Heart left ventricle (tissue), 16 donors: Measurements from ENCODE around the gene HSH2D. TPM values are rescaled to one million over a fixed set of nuclear protein-coding genes. Genes with fewer than 3 reads are reported as not detected.

ENCODE experiments used
- ATAC-seq, 4 donors: fragments of 200-7000 bp; cut with Tn5 transposase; one replicate each; pipeline ENCODE4 v1.9.1; 2020 to 2022; ENCODE audit warnings: moderate library complexity in 4 of 4, mild to moderate bottlenecking in 3 of 4, moderate number of reproducible peaks in 1 of 4
- DNase-seq, 5 donors: peaks; one replicate each; pipeline ENCODE4 v3.0.0-alpha.2; 2020
- H3K27ac ChIP-seq, 12 donors: fragments of 200-600 bp; sonication (generic) in 4 of 12; one replicate each; pipeline versions ENCODE4 v1.5.0 to v1.8.0; 2016 to 2022; ENCODE audit warnings: mild to moderate bottlenecking in 2 of 12
- H3K27me3 ChIP-seq, 9 donors: fragments of 200-600 bp; sonication (generic) in 2 of 9; one replicate each; pipeline versions ENCODE4 v1.5.1 to v1.8.0; 2016 to 2022; ENCODE audit warnings: mild to moderate bottlenecking in 3 of 9
- H3K36me3 ChIP-seq, 9 donors: fragments of 200-600 bp; sonication (generic) in 2 of 9; one replicate each; pipeline versions ENCODE4 v1.5.0 to v1.8.0; 2018 to 2022; ENCODE audit warnings: mild to moderate bottlenecking in 2 of 9
- H3K4me1 ChIP-seq, 12 donors: fragments of 200-600 bp; sonication (generic) in 4 of 12; one replicate each; pipeline versions ENCODE4 v1.5.0 to v1.8.0; 2016 to 2022; ENCODE audit warnings: mild to moderate bottlenecking in 3 of 12
- H3K4me3 ChIP-seq, 12 donors: fragments of 200-600 bp; sonication (generic) in 4 of 12; one replicate each; pipeline versions ENCODE4 v1.5.0 to v1.8.0; 2017 to 2022; ENCODE audit warnings: mild to moderate bottlenecking in 9 of 12, moderate library complexity in 4 of 12
- H3K9me3 ChIP-seq, 12 donors: fragments of 200-600 bp; sonication (generic) in 4 of 12; one replicate each; pipeline versions ENCODE4 v1.5.0 to v1.8.0; 2016 to 2022; ENCODE audit warnings: mild to moderate bottlenecking in 1 of 12
- POLR2A ChIP-seq, 2 donors: fragments of 450-650 bp; IDR thresholded peaks; one replicate each; pipeline ENCODE4 v1.6.1; 2017; ENCODE audit warnings: antibody characterized with exemption in 2 of 2, mild to moderate bottlenecking in 2 of 2, moderate library complexity in 2 of 2
- WGBS, 4 donors: extraction: QIAGEN DNeasy Blood & Tissue Kit in 2 of 4; methylation state at CpG; one replicate each; pipeline versions ENCODE4 v1.1.5 to v1.1.7; 2013 to 2018; 5-methylcytosine and 5-hydroxymethylcytosine counted together
- intact Hi-C, 10 donors: fragments of 100-400 bp; cut with DNase I; formaldehyde crosslinking; loops; one replicate each; pipeline versions ENCODE4 v1.11.1 to v1.14.2; 2022
- polyA plus RNA-seq, 2 donors: library from polyadenylated mRNA; stranded (reverse); fragments of 200-250 nt; gene quantifications; one replicate each; pipeline ENCODE4 v1.2.3, GENCODE V29; 2013
- total RNA-seq, 9 donors: library from RNA; depleted of rRNA in 2 of 9; stranded (reverse); fragments of >200 nt in 2 of 9; fragmentation: NEBNext Ultra II Directional in 3 of 9; extraction: Animal tissue kit (Norgen Biotek cat#: 25700) in 3 of 9; gene quantifications; one replicate each; pipeline versions ENCODE4 v1.1.0 to v1.2.4, GENCODE V29; 2016 to 2023
- TF ChIP-seq, protein P1 (sequence below), 12 donors: fragments of 200-600 bp; sonication (generic) in 4 of 12; IDR thresholded peaks; one replicate each; pipeline versions ENCODE4 v1.5.0 to v1.8.0; 2018 to 2022; ENCODE audit warnings: antibody characterized with exemption in 12 of 12, mild to moderate bottlenecking in 5 of 12
- donor health status: ischemic (EF 13 %, LVEDD 7.1; RV severe dilation, severe dysfunction).
- donor health status: healthy with polysubstance abuse.
- donor health status: DM: no; HTN: yes; CAD: no.
- donor health status: DM: no; HTN: no; CAD: no.
- donor health status: ischemic (EF 25% LVEDD 6.9; RV normal size, moderate dysfunction).
- donor health status: ischemic (EF 25% LVEDD 5.7; RV mildly dilated, moderate dysfunction).
- donor health status: healthy.
- donor health status: DM: yes; HTN: yes; CAD: no.
- donor health status: ischemic (EF 35%, LVEDD 5.7; RV mildly dilated, moderate dysfunction).
- donor health status: nonischemic (EF 11% LVEDD 7.7; RV severe dilation, severe dysfunction).
- donor health status: DM: yes; HTN: yes; CAD: no.
- donor health status: PGD.
- donor health status: ischemic (EF 29% LVEDD 5.4; RV normal size, mild dysfunction).
- donor health status: nonischemic (EF 23%, LVEDD 6.1; RV moderate dilation, normal function).

The HSH2D gene
- total and polyA plus RNA-seq, 11 donors, result 0.12 to 1.8 (median 0.30) TPM; not detected in 4

DNA sequence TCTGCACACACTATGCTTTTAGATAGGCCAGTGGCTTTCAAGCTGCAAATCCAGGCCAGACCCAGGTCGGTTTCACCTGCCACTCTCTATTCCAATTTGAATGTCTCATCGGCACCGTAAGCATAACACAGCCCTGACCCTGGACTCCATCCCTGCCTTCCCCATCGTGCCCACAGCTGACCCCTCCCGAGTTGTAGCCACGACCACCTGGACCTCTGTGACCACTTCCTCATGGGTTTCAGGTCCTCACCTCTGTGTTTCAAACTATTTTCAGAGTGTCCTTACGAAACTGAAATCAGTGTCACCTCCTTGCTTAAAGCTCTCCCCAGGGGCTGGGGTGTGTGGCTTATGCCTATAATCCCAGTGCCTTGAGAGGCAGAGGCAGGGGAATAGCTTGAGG, 9.0 kb upstream of the HSH2D start:
- intact Hi-C loops, result no loop called here
- ATAC-seq, result no peak
- Histone ChIP-seq H3K36me3 (peaks cover 0 to 47% (median 41%) of the 10 kb centered on the region in 9 donors), H3K27me3 (no peaks in the 10 kb centered on the region), H3K4me1 (peaks cover 0 to 5% (median 0%) of the 10 kb centered on the region in 12 donors), H3K27ac (no peak overlapping the region), H3K4me3 (no peak overlapping the region), H3K9me3 (no peaks in the 10 kb centered on the region)
- no peak for TF ChIP-seq POLR2A (IDR thresholded peaks at IDR 0.05)
- TF ChIP-seq, protein P1, sequence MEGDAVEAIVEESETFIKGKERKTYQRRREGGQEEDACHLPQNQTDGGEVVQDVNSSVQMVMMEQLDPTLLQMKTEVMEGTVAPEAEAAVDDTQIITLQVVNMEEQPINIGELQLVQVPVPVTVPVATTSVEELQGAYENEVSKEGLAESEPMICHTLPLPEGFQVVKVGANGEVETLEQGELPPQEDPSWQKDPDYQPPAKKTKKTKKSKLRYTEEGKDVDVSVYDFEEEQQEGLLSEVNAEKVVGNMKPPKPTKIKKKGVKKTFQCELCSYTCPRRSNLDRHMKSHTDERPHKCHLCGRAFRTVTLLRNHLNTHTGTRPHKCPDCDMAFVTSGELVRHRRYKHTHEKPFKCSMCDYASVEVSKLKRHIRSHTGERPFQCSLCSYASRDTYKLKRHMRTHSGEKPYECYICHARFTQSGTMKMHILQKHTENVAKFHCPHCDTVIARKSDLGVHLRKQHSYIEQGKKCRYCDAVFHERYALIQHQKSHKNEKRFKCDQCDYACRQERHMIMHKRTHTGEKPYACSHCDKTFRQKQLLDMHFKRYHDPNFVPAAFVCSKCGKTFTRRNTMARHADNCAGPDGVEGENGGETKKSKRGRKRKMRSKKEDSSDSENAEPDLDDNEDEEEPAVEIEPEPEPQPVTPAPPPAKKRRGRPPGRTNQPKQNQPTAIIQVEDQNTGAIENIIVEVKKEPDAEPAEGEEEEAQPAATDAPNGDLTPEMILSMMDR (IDR thresholded peaks at IDR 0.05), result no peak
- no peak for DNase-seq
- WGBS, 4 donors, result 85 to 91% (median 87%) methylated on average over 7 of the region's 7 CpGs

DNA sequence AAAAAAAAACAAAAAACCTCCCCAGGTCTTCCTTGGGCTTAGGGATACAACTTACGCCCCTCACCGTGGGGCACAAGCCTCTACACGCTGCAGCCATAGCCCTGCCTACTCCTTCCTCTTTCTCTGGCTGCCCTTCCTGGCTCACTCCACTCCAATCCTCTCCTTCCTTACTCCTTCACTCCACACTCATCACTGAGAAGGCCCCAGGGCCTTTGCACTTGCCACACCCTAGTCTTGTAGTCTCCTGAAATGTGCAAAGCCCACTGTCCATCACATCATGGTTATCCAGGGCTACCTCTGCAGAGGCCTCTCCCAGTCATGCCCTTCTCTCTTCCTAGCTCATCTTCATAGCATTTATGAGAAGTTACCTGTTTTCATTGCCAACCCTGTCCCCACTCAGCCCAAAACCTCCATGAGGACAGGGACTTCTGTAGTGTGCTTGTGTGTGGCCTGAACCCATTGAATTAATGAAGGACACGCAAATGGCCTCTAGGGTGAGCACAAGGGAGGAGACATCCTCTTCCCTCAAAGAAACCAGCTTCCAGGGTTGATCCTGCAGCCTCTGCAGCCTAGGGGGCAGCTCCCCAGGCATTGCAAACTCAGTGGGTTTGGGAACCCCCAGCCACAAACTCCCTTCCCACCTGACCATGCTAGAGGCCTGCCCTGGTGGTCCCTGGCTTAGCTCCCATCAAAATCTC, 7.9 kb upstream of the HSH2D start:
- 75 to 95% (median 89%) methylated on average over 4 of the region's 4 CpGs for WGBS, 4 donors
- DNase-seq (no peak), ATAC-seq (no peak)
- no peak overlapping the region for H3K4me3 ChIP-seq
- H3K9me3 ChIP-seq, result no peaks in the 10 kb centered on the region
- H3K27ac ChIP-seq, result no peak overlapping the region
- TF ChIP-seq, protein P1 (IDR thresholded peaks at IDR 0.05), result no peak
- TF ChIP-seq POLR2A (IDR thresholded peaks at IDR 0.05), result no peak
- intact Hi-C loops, result no loop called here
- peaks cover 0 to 36% (median 30%) of the 10 kb centered on the region in 9 donors for H3K36me3 ChIP-seq
- peaks cover 0 to 12% (median 0%) of the 10 kb centered on the region in 12 donors for H3K4me1 ChIP-seq
- no peaks in the 10 kb centered on the region for H3K27me3 ChIP-seq

DNA sequence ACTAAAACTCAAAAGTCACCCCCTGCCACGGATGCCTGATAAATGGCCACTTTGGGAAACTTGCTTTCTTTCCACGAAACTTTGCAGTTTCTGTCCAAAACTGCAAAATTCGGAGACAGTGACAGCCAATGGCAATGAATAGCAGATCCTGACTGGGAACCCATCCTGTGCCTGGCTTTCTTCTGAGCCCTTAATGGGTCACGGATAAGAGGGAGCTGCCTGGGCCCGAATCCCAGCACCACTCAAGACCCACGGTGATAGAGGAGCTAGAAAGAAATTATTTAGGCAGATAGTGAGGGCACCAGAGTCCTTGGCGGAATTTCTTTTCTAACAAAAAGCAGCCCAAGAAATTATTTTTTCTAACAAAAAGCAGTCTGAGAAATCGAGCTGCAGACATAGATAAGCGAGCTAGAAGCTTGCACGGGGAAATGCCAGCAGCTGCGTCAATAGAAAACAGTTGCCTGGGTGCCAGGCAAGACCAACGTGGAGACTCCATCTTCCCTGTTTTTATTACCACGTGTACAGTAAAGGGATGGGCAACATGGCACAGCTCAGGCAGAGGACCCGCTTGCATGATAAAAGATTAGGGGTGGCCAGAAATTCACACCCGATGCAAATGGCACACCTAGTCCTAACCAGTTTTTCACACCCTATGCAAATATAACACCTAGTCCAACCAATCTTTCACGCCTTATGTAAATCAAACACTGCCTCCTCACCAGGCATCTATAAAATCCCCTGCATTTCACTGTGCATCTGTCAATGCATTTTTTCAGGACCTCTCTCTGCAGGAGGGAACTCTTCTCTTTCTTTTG, 7.1 kb upstream of the HSH2D start:
- 49 to 54% (median 51%) methylated on average over 16 of the region's 16 CpGs for WGBS, 4 donors
- no peaks in the 10 kb centered on the region for H3K9me3 ChIP-seq
- H3K4me1 ChIP-seq, result peaks cover 0 to 20% (median 0%) of the 10 kb centered on the region in 12 donors
- H3K36me3 ChIP-seq, result peaks cover 0 to 29% (median 23%) of the 10 kb centered on the region in 9 donors
- no peaks in the 10 kb centered on the region for H3K27me3 ChIP-seq
- intact Hi-C loops, result no loop called here
- ATAC-seq, result peak in 3 of 4 donors; percentile 41 to 67 (median 66)
- DNase-seq, result no peak
- no peak overlapping the region for H3K4me3 ChIP-seq
- TF ChIP-seq POLR2A (IDR thresholded peaks at IDR 0.05), result no peak
- TF ChIP-seq, protein P1 (IDR thresholded peaks at IDR 0.05), result no peak
- H3K27ac ChIP-seq, result no peak overlapping the region

DNA sequence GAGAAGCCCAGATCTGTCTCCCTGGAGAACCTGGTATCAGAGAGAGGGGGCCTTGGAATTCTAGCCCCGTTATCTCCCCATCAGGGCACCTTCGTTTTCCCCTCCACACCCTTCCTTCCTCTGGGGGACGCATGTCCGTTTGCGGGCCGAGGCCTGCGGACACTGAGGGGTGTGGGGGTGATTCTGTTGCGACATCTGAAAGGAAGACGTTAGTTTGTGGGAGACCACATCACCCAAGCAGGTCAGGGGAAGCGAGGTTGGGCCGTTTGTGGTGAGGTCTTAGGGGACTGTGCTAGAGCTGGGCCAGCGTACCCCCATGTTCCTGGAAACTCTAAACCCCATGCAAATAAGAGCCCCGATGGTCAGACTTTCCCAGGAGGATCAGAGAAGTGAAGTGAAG, 3.7 kb upstream of the HSH2D start:
- no peak overlapping the region for H3K27ac ChIP-seq
- TF ChIP-seq, protein P1 (IDR thresholded peaks at IDR 0.05), result no peak
- TF ChIP-seq POLR2A (IDR thresholded peaks at IDR 0.05), result no peak
- DNase-seq, result no peak
- intact Hi-C loops, result no loop called here
- H3K27me3 ChIP-seq, result peaks cover 0 to 18% (median 0%) of the 10 kb centered on the region in 9 donors
- H3K4me1 ChIP-seq, result peaks cover 0 to 34% (median 0%) of the 10 kb centered on the region in 12 donors
- H3K4me3 ChIP-seq, result no peak overlapping the region
- WGBS, 4 donors, result 51 to 58% (median 54%) methylated on average over 12 to 13 of the region's 13 CpGs
- H3K36me3 ChIP-seq, result no peaks in the 10 kb centered on the region
- ATAC-seq, result no peak
- no peaks in the 10 kb centered on the region for H3K9me3 ChIP-seq
